HepG2 (cell line): ENCODE measurements around the gene TFPI. TPM values are rescaled to one million over a fixed set of nuclear protein-coding genes. Genes with fewer than 3 reads are reported as not detected.

ENCODE experiments used
- DR1 ChIP-seq: sonication (generic); formaldehyde crosslinking; IDR thresholded peaks from 2 replicates; pipeline ENCODE4 v1.8.0; 2021; ENCODE audit warnings: mild to moderate bottlenecking, missing genetic modification reagents, inconsistent platforms
- ELK4 ChIP-seq: sonication (generic); formaldehyde crosslinking; IDR thresholded peaks from 2 replicates; pipeline ENCODE4 v1.9.0; 2021; ENCODE audit warnings: missing genetic modification reagents, borderline replicate concordance
- FOXA1 ChIP-seq, 2 experiments: fragments of 450-650 bp in 1 of 2; sonication (generic) in 1 of 2; formaldehyde crosslinking in 1 of 2; IDR thresholded peaks; 2 replicates each; pipeline versions ENCODE4 v1.4.0 to v1.6.1; 2016 to 2020; ENCODE audit warnings: missing genetic modification reagents in 1 of 2
- KLF15 ChIP-seq: sonication (generic); formaldehyde crosslinking; IDR thresholded peaks from 2 replicates; pipeline ENCODE4 v1.8.1; 2023; ENCODE audit warnings: borderline replicate concordance, mild to moderate bottlenecking, inconsistent platforms, missing genetic modification reagents, mixed read lengths
- NFYB ChIP-seq: sonication (generic); formaldehyde crosslinking; IDR thresholded peaks from 2 replicates; pipeline ENCODE4 v1.4.0; 2020; ENCODE audit warnings: missing genetic modification reagents
- PHF20 ChIP-seq: sonication (generic); formaldehyde crosslinking; IDR thresholded peaks from 2 replicates; pipeline ENCODE4 v1.5.0; 2020; ENCODE audit warnings: mild to moderate bottlenecking, missing genetic modification reagents
- RXRB ChIP-seq: IDR thresholded peaks from 2 replicates; pipeline ENCODE4 v1.6.1; 2016; ENCODE audit warnings: borderline replicate concordance, missing genetic modification reagents, missing compliant biosample characterization
- SMARCC2 ChIP-seq: fragments of 450-650 bp; IDR thresholded peaks from 2 replicates; pipeline ENCODE4 v1.6.1; 2017; ENCODE audit warnings: antibody characterized with exemption, mild to moderate bottlenecking
- SP1 ChIP-seq, 2 experiments: fragments of 450-650 bp in 1 of 2; sonication (generic) in 1 of 2; formaldehyde crosslinking in 1 of 2; IDR thresholded peaks; 2 replicates each; pipeline versions ENCODE4 v1.4.0 to v1.6.1; 2016 to 2020; ENCODE audit warnings: missing genetic modification reagents in 1 of 2
- SP140L ChIP-seq: sonication (generic); formaldehyde crosslinking; IDR thresholded peaks from 2 replicates; pipeline ENCODE4 v1.4.0; 2020; ENCODE audit warnings: missing genetic modification reagents, borderline replicate concordance
- YY1 ChIP-seq: IDR thresholded peaks from 2 replicates; pipeline ENCODE4 v1.6.1; 2011; ENCODE audit warnings: low read length, low read depth, moderate library complexity, mild to moderate bottlenecking; ENCODE audit not compliant: insufficient read depth, insufficient replicate concordance
- ZBTB25 ChIP-seq: IDR thresholded peaks from 2 replicates; pipeline ENCODE4 v1.6.1; 2018; ENCODE audit warnings: missing genetic modification reagents
- ZBTB43 ChIP-seq: sonication (generic); formaldehyde crosslinking; conservative IDR thresholded peaks from 2 replicates; pipeline ENCODE4 v1.4.0; 2020; ENCODE audit warnings: missing genetic modification reagents
- ZFP82 ChIP-seq: sonication (generic); formaldehyde crosslinking; IDR thresholded peaks from 2 replicates; pipeline ENCODE4 v1.5.1; 2020; ENCODE audit warnings: mild to moderate bottlenecking, missing genetic modification reagents, borderline replicate concordance
- ZHX1 ChIP-seq: sonication (generic); formaldehyde crosslinking; IDR thresholded peaks from 2 replicates; pipeline ENCODE4 v1.8.1; 2022; ENCODE audit warnings: low read depth, mild to moderate bottlenecking, missing genetic modification reagents
- ZNF275 ChIP-seq: sonication (generic); formaldehyde crosslinking; IDR thresholded peaks from 2 replicates; pipeline ENCODE4 v1.8.0; 2022; ENCODE audit warnings: missing genetic modification reagents, mild to moderate bottlenecking, inconsistent platforms, borderline replicate concordance
- ZNF282 ChIP-seq: fragments of 450-650 bp; IDR thresholded peaks from 2 replicates; pipeline ENCODE4 v1.6.1; 2018; ENCODE audit not compliant: partially characterized antibody
- ZNF432 ChIP-seq: sonication (generic); formaldehyde crosslinking; IDR thresholded peaks from 2 replicates; pipeline ENCODE4 v1.5.0; 2020; ENCODE audit warnings: missing genetic modification reagents, mild to moderate bottlenecking, borderline replicate concordance
- ZNF547 ChIP-seq: sonication (generic); formaldehyde crosslinking; IDR thresholded peaks from 2 replicates; pipeline ENCODE4 v1.5.1; 2020; ENCODE audit warnings: mild to moderate bottlenecking, missing genetic modification reagents
- ZNF557 ChIP-seq: sonication (generic); formaldehyde crosslinking; IDR thresholded peaks from 2 replicates; pipeline ENCODE4 v1.4.0; 2020; ENCODE audit warnings: missing genetic modification reagents
- polyA plus RNA-seq, 8 experiments: library from polyadenylated mRNA; depleted of rRNA in 3 of 8; stranded (reverse) in 7 of 8; unstranded in 1 of 8; fragments of >200 nt; fragmentation: Illumina TruSeq in 4 of 8; extraction: Trizol in 4 of 8; gene quantifications; 2 replicates each; pipeline versions ENCODE4 v1.2.1 to v1.2.3, GENCODE V29; 2011 to 2016; ENCODE audit warnings: low read depth in 4 of 8, missing spikeins in 1 of 8, mixed read lengths in 1 of 8; ENCODE audit not compliant: insufficient read depth in 1 of 8
- total RNA-seq, 5 experiments: library from RNA; depleted of rRNA; stranded (reverse); fragments of >200 nt; fragmentation: Illumina TruSeq; extraction: Trizol; gene quantifications; 2 replicates each; pipeline ENCODE4 v1.2.3, GENCODE V29; 2016; ENCODE audit warnings: low read depth in 1 of 5

Gene TFPI
- total and polyA plus RNA-seq, 2 of the 13 experiments (the other 11 are each of a cell fraction or from before 2014, with no cell fraction given): 301 to 436 TPM

GRCh38 chr2:187541086-187542085 lies 12.8 kb downstream of the TFPI start (continued):
- TF ChIP-seq ZNF282 (no peak), ZBTB43 (CRISPR knock-in tag) (peak; percentile 94), NFYB (no peak), SP140L (CRISPR knock-in tag) (peak; percentile 97; the same call in 1 of the 2 replicates), KLF15 (CRISPR knock-in tag) (peak; percentile 53; the same call in 1 of the 2 replicates), ZBTB25 (CRISPR knock-in tag) (peak; percentile 61; the same call in 1 of the 2 replicates), ZNF275 (CRISPR knock-in tag) (peak; percentile 81; the same call in 1 of the 2 replicates), ZHX1 (peak; percentile 78; the same call in 1 of the 2 replicates), ZNF557 (CRISPR knock-in tag) (no peak; the same call in 1 of the 2 replicates), YY1 (no peak), SP1 (IDR thresholded peaks at IDR 0.05) (no peak), SP1 (CRISPR knock-in tag; IDR thresholded peaks at IDR 0.05) (0 out of 2 replicates have a peak, but pooled peaks have one; percentile 12), ZFP82 (CRISPR knock-in tag) (no peak), FOXA1 (IDR thresholded peaks at IDR 0.05) (peak; percentile 71), FOXA1 (CRISPR knock-in tag; IDR thresholded peaks at IDR 0.05) (peak; percentile 96), DR1 (CRISPR knock-in tag) (no peak), PHF20 (CRISPR knock-in tag) (no peak), SMARCC2 (0 out of 2 replicates have a peak, but pooled peaks have one; percentile 54), ELK4 (no peak), RXRB (CRISPR knock-in tag) (peak; percentile 93), ZNF547 (CRISPR knock-in tag) (peak; percentile 41; the same call in 1 of the 2 replicates), ZNF432 (no peak)
